HG02973 (cell line): ENCODE results near the gene PIH1D2.
"Not testable (repeated sequence)": the region's sequence is repeated elsewhere in the genome, so short reads cannot be mapped to it uniquely, and the experiment has no call there.

Experiments used
- ATAC-seq: cut with Tn5 transposase; IDR thresholded peaks from one replicate; pipeline ENCODE4 v1.9.1; 2021; ENCODE audit warnings: moderate library complexity; ENCODE audit not compliant: unreplicated experiment

PIH1D2 gene

DNA sequence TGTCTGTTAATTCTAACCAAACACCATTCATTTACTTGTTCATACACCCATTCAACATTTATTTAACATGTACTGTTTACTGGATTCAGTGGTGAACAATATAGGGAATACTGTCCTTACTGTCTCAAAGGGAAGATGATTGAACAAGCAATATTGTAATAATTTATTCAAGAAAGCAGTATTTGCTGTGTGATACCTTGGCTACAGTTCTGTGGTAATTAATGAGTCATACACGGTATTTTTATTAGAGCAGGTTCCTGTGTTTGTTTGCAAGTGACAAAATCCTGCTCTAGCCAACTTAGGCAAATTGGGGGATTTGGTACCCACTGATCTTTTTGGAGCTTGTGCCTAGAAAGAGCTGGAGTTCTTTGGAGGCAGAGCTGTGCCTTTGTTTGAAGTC is 15.7 kb downstream of the PIH1D2 start:
- ATAC-seq = no peak

DNA sequence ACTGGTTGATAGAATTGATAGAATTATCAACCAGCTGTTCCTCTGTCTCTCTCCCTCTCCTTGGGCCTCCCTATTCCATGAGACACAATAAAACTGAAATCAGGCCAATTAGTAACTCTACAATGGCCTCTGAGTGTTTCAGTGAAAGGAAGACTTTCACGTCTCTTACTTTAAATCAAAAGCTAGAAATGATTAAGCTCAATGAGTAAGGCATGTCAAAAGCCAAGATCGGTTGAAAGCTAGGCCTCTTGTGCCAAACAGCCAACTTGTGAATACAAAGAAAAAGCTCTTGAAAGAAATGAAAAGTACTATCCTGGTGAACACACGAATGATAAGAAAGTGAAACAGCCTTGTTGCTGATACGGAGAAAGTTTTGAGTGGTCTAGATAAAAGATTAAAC is 16.6 kb downstream of the PIH1D2 start:
- no peak for ATAC-seq

DNA sequence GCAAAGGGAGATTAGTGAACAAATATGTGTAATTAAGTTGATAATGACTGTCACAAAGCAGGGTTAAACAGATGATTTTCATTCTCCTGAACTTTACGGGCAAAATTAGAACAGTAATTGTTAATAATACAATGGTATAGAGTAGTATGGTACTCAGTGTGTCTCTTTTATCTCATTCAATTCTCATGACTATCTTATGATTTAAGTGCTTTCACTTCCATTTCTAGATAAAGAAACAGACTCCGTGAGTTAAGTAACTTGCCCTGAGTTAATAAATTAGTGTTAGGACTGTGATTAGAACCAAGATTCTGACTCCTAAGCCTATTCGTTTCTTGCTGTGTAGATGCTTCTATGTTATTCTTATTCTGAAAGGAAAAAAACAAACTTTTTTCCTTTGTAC is 22.0 kb downstream of the PIH1D2 start:
- ATAC-seq = no peak

DNA sequence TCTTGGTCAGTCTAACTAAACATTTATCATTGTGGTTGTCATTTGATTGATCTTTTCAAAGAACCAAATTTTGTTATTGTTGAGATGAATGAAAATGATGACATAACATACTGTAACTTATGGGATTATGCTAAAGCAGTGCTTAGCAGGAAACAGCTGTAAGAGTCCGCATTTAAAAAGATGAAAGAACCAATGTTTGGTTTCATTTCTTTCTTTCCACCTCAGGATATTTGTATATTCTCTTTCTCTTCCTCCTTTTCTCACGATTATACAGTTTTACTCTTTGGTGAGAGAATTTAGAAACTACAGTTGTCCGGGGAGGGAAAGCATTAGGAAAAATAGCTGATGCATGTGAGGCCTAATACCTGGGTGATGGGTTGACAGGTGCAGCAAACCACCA is 23.1 kb downstream of the PIH1D2 start:
- peak; percentile 78 for ATAC-seq

DNA sequence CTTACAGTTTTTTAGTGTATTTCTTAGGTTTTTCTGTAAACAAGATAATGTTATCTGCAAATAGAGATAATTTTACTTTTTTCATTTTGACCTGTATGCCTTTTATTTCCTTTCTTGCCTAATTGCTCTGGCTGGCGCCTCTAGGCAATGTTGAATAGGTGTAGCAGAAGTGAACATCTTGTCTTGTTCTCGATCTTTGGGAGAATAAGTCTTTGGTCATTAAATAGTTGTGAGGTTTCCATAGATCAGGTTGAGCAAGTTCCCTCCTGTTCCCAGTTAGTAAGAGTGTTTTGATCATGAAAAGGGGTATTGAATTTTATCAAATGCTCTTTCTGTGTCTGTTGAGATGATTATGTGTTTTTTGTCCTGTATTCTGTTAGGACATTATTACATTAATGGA is 24.0 kb downstream of the PIH1D2 start:
- no peak for ATAC-seq

DNA sequence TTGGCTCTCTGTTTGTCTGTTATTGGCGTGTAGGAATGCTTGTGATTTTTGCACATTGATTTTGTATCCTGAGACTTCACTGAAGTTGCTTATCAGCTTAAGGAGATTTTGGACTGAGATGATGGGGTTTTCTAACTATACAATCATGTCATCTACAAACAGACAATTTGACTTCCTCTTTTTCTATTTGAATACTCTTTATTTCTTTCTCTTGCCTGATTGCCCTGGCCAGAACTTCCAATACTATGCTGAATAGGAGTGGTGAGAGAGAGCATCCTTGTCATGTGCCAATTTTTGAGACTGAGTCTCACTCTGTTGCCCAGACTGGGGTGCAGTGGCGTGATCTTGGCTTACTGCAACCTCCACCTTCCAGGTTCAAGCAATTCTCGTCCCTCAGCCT is 25.6 kb downstream of the PIH1D2 start:
- not testable (repeated sequence) for ATAC-seq

DNA sequence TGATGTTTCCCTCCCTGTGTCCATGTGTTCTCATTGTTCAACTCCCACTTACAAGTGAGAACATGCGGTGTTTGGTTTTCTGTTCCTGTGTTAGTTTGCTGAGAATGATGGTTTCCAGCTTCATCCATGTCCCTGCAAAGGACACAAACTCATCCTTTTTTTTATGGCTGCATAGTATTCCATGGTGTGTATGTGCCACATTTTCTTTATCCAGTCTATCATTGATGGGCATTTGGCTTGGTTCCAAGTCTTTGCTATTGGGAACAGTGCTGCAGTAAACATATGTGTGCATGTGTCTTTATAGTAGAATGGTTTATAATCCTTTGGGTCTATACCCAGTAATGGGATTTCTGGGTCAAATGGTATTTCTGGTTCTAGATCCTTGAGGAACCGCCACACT is 27.2 kb downstream of the PIH1D2 start:
- ATAC-seq = not testable (repeated sequence)

DNA sequence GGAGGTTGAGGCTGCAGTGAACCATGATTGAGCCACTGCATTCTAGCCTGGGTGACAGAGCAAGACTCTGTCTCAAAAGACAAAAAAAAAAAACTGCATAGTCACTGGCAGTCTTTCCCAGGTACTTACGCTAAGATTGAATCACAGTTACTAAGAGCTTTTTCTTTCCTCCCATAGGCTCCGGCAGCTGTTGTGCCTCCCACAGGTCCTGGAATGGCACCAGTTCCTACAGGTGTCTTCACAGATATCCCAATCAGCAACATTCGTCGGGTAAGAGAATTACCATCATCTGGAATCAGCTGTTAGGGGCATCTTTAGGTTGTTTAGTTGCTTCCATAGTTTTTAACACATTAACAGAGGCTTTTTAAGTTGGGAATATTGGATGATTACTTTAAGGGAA is 28.9 kb downstream of the PIH1D2 start:
- ATAC-seq = no peak

DNA sequence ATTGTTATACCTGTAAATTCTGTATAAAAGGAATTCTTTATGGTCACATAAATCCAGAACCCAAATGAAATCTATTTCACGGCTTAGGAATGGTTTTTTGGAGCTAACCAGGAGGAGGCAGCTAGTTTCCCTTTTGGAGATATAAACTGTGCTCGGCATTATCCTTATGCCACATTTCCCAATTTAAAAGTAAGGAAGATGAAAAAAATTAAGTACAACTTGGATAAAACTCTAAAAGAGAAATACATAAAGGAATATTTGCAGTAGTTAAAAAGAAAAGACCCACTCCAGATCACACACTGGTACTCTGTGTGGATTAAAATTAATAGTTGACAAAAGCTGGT is 30.9 kb downstream of the PIH1D2 start:
- no peak for ATAC-seq

DNA sequence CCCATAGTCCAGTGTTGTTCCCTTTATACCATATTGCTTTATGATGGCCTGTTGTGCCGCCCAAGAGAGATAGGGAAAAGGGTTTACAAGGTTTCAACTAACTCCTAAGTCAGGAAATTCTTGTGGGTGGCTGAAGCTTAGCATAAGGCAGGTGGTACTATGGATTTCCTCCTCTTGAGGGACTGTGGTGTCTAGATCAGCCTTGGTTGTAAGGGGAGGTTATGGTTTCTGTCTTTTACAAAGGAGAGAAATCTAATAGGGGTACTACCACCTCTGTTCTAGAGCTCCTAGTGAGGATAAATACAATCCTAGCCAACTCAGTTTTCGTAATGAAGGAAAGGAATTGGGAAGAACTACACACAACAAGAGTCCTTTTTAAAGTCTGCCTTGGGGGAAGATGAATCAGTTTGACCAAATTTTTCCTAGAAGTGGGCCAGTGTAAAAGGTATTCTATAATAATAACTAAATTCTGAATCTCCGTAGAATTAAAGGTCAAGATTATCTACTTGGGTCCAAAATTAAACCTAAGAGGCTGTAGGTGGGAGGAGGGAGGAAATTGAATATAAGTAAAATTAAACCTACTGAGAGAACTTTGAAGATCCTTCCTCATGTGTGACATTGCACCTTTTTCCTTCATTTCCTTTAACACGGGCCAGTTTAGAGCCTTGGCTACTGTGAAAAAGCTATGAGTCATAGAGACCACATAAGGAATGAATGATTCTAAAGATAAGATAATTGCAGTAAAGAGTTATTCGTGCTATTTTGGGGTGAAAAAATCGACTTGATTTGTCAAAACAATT is 31.5 kb downstream of the PIH1D2 start:
- ATAC-seq = no peak

DNA sequence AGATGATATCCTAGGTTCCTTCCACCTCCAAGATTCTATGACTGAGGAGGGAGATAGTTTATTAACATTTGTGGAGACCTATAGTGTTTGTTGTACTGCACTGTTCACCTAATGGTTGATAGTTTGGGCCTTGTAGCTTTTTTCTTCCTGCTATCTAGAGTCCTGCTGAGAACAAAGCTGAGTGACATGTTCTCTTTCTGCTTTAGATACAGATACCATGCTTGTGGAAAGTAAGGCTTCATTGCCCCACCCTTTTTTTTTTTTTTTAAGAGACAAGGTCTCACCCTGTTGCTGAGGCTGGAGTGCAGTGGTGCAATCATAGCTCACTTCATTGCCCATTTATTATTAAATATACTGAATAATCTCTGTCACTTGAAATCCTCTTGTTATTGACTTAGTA is 36.3 kb downstream of the PIH1D2 start:
- ATAC-seq = no peak

DNA sequence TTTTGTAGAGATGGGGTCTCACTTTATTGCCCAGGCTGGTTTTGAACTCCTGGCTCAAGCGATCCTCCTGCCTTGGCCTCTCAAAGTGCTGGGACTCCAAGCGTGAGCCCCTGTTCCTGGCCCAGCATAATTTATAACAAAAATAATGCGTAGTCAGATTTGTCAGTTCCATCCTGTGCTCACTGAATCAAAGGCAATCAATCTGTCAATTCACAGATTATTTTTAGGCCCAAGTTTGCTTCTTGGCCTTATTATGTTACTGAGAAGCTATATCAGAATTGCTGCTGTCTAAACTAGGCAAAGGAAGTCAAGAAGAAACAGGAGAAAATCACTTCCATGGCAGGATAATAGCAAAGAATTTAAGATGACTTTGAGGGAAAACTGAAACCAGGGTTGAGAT is 39.9 kb downstream of the PIH1D2 start:
- no peak for ATAC-seq

DNA sequence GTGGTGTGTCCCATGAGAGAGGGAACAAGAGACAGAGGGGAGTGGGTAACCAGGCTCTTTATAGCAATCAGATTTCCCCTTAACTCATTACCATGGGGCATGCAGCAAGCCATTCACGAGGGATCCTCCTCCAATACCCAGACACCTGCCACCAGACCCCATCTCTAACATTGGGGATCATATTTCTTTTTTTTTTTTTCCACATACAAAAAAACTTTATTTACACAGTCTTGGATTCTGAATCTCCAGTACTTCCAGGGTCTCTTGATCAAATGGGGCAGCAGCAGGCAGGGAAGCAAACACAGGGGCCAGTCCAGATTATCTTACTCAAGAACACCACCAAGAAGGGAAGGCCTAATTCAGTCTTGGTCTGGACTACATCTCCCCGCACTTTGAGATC is 44.4 kb downstream of the PIH1D2 start:
- ATAC-seq = no peak

DNA sequence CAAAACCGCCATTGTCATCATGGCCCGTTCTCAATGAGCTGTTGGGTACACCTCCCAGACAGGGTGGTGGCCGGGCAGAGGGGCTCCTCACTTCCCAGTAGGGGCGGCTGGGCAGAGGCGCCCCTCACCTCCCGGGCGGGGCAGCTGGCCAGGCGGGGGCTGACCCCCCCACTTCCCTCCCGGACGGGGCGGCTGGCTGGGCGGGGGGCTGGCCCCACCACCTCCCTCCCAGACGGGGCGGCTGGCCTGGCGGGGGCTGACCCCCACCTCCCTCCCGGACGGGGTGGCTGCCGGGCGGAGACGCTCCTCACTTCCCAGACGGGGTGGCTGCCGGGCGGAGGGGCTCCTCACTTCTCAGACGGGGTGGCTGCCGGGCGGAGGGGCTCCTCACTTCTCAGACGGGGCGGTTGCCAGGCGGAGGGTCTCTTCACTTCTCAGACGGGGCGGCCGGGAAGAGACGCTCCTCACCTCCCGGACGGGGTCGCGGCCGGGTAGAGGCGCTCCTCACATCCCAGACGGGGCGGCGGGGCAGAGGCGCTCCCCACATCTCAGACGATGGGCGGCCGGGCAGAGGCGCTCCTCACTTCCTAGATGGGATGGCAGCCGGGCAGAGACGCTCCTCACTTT is 46.9 kb downstream of the PIH1D2 start:
- ATAC-seq = not testable (repeated sequence)

DNA sequence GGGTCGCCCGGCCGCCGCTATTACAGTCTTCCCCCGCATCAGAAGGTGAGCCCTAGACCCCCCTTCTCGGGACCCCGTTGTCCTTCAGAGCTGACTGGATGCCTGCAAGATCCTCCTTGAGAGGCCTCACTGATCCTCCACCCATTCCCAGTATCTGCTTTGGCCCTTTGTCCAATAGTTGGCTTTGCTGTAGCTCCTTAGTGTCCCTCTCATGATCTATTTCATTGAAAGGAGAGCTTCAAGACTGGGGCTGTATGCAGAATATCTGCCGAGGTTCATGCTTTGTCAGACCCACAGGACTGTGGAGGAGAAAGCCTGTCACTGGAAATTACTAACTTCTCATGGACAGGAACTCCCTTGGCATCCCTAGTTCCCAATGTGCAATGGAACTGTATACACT is 48.1 kb downstream of the PIH1D2 start:
- ATAC-seq = no peak

DNA sequence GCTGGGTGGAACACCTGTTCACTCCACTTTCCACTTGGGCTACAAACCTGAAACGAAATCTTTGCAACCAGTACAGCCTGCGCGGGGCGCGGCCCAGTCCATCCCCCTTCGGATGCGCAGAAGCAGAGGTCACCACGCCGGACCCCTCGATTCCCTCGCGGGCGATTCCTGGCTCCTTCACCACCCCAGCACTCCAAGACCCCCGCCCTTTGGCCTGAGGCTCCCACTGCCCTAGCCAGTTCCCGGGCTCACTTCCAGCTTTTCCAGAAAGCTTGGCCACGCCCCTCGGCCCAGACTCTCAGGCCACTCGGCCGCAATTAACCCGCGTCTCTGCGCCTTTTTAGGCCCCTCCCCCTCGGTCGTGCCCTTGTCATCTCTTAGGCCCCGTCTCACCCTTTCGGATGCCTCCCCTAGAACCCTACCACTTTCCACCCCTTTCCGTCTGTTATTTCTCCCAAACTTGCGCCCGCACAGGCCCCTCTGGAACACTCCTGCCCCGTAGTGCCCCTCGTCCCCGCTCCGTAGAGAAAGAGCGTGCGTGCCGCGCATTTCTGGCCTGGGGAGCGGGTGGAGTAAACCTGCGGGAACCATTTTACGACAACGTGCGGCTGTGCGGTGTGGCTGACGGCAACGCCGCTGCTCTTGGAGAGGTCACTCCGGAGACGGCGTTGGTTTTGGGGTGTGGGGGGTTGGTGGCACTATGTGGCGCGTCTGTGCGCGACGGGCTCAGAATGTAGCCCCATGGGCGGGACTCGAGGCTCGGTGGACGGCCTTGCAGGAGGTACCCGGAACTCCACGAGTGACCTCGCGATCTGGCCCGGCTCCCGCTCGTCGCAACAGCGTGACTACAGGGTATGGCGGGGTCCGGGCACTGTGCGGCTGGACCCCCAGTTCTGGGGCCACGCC is 48.8 kb downstream of the PIH1D2 start, which contains the start of gene DLAT:
TSS of gene DLAT (plus strand) at position 636 of the 906 bp plus-strand sequence. CDS start at position 701, 65 bp downstream.
- peak; percentile 66 for ATAC-seq

DNA sequence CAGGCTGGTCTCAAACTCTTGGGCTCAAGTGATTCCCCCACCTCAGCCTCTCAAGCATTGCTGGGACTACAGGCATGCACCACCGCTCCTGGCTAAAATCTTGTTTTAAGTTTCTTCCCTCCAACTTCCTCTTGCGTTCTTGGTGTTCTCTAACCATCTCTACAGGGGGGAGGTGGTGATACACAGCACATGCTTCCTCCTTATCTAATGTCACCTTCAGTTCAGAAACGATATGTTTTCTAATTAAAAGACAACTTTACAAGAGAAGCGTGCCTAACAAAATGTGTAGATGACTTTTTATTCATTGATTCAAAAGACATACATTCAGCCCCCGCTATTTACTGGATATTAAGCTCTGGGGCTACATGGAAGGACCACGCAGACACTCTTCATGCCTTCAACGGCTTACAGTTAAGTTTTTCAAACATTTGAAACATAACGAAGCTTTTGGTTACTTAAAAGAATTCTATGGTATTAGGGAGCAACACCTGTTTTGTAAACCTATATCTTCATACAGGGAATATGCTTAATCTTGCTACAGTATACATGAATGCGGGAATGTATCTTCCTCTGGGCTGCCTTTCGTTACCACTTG is 49.5 kb downstream of the PIH1D2 start:
- peak; percentile 41 for ATAC-seq

DNA sequence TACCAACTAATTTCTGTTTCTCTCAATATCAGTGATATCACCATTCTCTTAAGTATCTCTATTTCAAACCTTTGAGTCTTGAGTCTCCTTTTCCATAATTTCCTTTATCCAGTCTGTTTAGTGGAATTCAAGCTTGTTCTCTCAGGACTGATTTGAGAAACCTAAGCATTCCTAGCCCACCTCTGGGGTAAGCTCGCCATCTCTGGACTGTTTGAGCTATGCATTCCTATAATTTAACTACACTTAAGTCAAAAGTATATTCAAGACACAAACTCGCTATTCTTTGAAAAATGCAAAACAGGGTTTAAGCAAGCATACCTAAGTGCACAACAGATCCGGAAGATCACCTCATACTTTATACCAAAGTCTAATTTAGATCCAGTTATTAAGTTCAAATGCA is 50.7 kb downstream of the PIH1D2 start:
- no peak for ATAC-seq

DNA sequence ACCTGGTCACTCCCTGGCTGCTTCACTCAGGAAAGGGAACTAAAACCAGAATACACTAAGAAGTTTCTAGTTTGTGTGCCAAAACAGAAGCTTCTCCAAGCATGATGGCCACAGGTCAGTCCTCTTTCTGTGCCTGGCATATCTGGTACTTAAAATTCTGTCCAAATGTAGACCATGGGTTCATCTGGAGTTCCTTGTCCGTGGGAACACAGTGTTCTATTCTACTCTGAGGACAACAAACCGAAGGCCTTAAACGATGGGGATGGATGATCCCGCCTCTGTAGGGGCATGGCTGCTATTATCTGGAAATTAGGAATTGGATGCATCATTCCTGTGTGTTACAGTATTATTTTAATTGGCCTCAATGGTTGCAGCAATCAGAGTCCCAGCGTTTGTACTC is 54.8 kb downstream of the PIH1D2 start:
- no peak for ATAC-seq
